Retinal pigment epithelial cell (primary cell): ENCODE results near the gene TCTA.

Source experiments
- DNase-seq: peaks from one replicate; pipeline ENCODE4 v3.0.0-alpha.2; 2010; ENCODE audit warnings: low read depth
- H3K4me3 ChIP-seq: 2 replicates; pipeline ENCODE4 v1.5.1; 2011; ENCODE audit warnings: mild to moderate bottlenecking, low read length, control low read depth, moderate library complexity
- CTCF ChIP-seq: conservative IDR thresholded peaks from 2 replicates; pipeline ENCODE4 v1.5.1; 2011; ENCODE audit warnings: low read depth, low read length, control low read depth, inconsistent platforms

Gene TCTA

DNA sequence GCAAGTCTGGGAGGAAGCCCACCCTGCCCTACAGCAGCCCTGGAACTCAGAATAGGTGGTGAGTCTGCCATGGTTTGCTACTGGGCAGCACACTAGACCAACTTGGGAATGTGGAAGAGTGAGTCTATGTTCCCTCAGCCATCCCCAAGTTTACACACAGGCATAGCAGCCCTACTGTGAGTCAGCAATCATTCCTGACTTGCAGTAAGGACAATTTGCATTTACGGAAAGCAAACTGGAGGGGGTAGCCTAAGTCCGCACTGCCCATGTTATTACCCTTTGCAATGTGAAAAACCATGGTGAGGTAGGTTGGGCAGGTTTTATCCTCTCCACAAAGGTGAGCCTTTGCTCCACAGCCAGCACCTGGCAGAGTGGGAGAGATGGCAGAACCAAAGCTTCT is 4.6 kb downstream of the TCTA start:
- TF ChIP-seq CTCF = no peak
- H3K4me3 ChIP-seq = no peak overlapping the region
- DNase-seq = no peak

DNA sequence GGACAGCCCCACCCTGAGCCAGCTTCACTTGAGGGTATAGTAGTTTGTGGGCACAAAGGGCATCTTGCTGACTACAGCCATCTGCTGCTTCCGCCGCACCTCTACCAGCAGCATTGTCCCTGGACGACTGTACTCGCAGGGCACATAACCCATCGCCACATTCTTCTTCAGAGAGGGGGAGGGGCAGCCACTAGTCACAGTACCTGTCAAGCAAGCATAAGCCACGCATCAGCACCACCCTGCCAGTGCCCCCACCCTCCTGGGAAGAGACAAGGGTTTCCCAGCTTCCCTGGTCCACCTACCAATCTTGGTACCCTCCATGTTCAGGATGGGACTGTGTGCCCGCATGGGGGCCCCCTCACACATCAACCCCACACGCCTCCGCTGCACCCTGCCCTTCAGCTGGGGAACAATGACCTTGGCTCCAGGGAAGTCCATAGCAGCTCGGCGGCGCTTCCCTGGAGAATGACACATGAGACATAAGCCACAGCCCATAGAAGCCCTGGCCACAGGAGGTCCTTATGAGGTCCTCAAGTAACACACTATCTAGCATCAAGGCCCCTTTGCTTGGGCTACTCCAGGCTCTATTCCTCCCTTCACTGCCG is 5.4 kb downstream of the TCTA start:
- TF ChIP-seq CTCF = no peak
- DNase-seq = no peak

GRCh38 chr3:49421890-49422378 is 9.7 kb downstream of the TCTA start:
- H3K4me3 ChIP-seq = peak overlapping the region; percentile 56
- DNase-seq = no peak
- peak; percentile 13 for TF ChIP-seq CTCF

More for the DNA sequence above, 5.4 kb downstream of the TCTA start:
- H3K4me3 ChIP-seq = no peak overlapping the region

- H3K4me3 ChIP-seq = peak within 1 kb of the TSS; percentile 56
- no peak for TF ChIP-seq CTCF
- DNase-seq = no peak
Observed at GRCh38 chr3:49422379-49423248, 10.4 kb downstream of the TCTA start, which contains the start of gene AMT. AMT (minus strand) TSS chr3:49422473; CDS start chr3:49422450, 23 bp downstream.

- TF ChIP-seq CTCF = no peak
- no peak for DNase-seq
Observed at GRCh38 chr3:49424816-49425215, 12.6 kb downstream of the TCTA start.

GRCh38 chr3:49427586-49427985 is 15.4 kb downstream of the TCTA start:
- H3K4me3 ChIP-seq = no peak overlapping the region
- TF ChIP-seq CTCF = no peak
- DNase-seq = no peak

More at GRCh38 chr3:49424816-49425215, 12.6 kb downstream of the TCTA start:
- no peak overlapping the region for H3K4me3 ChIP-seq
